Measurements from ENCODE around the gene ZAR1.

GRCh38 chr4:48481581-48481980 lies 8.5 kb upstream of the ZAR1 start:
- TF ChIP-seq CTCF (conservative IDR thresholded peaks at IDR 0.05; ENCODE audit: low read depth, low read length) (no peak), EZH2 (IDR thresholded peaks at IDR 0.05; ENCODE audit: borderline replicate concordance, low read depth, low read length, poor library complexity, severe bottlenecking) (no peak)
